RPMI8226 (cell line): ENCODE measurements around the gene SH3RF3.

ENCODE experiments used
- DNase-seq: peaks from one replicate; pipeline ENCODE4 v3.0.0-alpha.2; 2015

The SH3RF3 gene

GRCh38 chr2:109266496-109266895, 137.5 kb downstream of the SH3RF3 start:
- DNase-seq, result no peak

GRCh38 chr2:109266998-109267854, 138.2 kb downstream of the SH3RF3 start:
- DNase-seq, result no peak

DNA sequence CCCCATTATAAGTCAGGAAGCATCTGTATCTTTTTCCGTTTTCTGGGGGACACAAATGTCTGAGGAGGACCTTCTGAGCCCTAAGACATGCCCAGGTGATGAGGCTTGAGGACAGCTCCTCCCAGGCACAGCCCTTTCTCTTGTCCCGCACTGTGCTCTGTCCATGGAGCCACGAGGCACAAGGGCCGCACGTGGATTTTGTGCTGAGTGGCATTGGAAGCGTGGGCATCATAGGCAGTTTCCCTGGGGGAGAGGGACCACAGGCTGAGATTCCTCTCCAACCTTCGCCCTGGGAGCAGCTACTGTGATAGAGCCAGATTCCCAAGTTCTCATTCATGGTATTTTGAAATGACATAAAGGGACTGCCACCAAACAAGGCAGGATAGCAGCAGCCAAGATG, 139.9 kb downstream of the SH3RF3 start:
- no peak for DNase-seq

DNA sequence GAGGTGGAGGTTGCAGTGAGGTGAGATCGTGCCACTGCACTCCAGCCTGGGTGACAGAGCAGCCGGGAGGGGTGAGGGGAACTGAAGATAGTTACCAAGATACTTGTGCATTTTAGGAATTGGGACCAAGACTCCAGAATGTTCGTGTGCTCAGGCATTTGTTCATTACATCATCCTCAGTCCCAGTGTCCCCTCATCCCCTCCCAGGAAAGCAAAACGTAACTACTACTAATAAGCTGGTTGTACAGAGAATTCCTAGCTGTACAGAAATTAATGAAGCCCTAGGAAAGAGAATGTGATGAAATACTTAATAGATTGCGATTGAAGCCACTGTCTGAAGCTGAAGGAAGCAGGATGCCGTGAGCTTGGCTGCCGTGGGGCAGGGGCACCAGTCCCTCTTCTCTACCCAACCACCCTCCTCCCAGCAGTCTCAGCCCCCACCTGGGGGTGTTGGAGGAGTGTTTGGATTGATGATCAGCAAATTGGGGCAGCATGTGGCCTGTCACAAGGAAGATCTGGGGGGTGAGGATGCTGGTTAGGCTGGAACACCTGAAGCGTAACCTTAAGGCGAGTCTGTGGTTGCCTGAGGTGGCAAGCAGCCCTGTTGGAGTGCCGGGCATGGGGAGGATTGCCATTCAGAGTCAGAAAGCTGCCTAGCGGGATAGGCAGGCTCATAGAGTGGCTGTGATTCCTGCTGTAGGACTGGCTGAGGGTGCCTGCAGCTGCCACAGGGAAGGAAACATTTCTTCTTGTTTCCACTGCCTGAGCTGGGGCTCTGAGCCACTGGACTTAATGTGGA, 140.9 kb downstream of the SH3RF3 start:
- DNase-seq, result no peak

GRCh38 chr2:109270505-109271312, 141.7 kb downstream of the SH3RF3 start:
- DNase-seq, result no peak

- no peak for DNase-seq
Observed at GRCh38 chr2:109271920-109272319, 142.9 kb downstream of the SH3RF3 start.

- no peak for DNase-seq
Observed at GRCh38 chr2:109272461-109272860, 143.5 kb downstream of the SH3RF3 start.

DNA sequence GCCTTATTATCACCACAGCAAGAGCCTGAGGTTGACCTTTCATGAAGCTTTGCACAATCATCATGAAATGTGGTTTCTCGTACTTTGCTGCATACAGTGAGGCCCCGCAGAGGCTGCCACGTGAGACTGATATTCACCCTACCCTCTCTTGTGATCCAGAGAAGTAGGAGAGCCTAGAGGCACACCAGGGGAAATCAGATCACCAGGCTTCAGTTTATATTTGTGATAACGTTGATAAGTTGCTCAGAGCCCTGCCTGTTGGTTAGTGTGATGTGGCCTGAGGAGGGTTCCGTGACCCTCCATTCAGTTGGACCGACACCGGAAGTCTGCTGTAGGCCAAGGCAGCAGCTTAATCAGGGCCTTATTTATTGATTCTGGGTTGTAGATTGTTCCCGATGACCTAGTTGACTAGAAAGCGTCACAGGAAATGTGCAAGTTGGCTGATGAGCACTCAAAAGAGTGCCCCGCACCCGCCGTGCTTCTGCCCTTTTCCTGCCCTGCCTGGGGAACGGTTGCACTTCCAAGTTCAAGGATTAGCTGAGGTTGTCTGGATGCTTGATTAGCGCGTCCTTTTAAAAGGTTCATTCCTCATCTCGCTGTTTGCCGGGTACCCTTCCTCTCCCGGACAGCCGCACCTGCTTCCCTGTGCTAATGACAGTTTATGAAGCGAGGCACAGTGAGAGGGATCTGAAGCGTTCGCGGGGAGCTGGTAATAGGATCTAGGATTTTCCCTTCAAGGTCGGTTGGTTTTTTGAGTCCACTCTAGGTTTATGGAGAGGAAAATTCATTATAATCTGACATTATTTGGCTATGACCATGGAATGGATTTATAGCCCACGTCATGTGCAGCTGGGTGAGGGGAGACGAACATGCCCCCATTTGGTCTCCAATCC, 146.4 kb downstream of the SH3RF3 start:
- DNase-seq, result no peak

GRCh38 chr2:109277406-109277805, 148.4 kb downstream of the SH3RF3 start:
- no peak for DNase-seq

DNA sequence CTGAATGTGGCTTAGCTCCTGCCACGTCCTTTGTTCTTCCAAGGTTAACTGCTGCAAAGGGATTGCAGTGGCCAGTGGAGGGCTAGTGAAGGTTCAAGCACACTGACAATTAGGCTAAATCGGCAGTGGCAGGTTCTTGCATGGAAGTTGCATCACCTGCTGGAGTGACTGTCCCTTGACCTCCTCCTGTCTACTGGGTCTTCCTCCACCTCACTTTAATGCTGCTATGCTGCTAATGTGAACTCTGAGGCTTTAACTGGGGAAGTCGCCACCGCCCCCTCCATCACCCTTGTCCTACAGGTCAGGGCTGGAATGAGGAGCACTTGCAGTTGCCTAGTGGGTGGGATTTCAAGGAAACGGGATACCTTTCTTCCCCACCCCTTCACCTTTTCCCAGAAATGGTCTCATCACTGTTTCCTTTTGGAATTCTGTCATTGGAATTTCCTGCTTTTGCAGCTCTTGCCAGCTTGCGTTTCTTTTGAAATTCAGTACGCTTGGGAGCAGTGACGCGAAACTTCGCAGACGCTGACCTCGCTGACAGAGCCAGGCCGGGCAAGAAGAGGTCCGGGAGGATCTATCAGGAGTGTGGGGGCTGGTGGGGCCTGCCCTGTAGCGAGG, 150.3 kb downstream of the SH3RF3 start:
- no peak for DNase-seq

DNA sequence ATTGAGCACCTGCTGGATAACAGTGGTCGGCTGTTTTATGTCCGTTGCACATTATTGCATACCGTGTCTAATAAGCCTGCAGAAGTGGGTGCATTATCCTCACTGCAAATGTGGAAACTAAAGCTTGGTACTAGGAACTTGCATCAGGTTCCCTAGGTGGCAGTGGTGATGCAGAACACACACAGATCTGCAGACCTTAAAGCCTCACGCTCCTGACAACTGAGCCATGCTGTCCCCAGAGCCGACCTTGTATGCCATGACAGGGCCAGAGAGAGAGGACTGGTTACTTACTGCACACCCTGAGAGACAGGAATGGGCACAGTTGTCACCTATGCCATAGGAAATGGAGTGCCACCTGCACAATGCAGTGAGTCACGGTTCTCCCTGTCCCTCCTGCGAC, 151.8 kb downstream of the SH3RF3 start:
- no peak for DNase-seq

DNA sequence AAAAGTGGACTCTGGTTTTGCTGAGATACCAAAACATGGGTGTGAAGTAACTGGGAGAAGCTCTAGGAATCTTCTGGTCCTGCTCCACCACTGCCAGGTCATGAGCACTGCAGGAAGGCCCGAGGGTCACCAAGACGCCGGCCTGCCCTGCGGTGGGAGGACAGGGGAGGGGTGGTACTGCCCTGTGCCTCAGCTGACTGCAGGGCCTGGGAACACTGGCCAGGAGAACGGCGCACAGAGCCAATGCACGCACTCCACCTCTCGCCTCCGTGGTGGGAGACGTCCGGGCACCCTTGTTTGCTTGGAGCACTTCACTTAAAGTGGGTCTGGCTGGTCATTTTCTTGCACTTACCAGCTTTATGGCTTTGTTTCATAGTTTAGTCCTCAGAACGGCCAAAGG, 153.4 kb downstream of the SH3RF3 start:
- no peak for DNase-seq

DNA sequence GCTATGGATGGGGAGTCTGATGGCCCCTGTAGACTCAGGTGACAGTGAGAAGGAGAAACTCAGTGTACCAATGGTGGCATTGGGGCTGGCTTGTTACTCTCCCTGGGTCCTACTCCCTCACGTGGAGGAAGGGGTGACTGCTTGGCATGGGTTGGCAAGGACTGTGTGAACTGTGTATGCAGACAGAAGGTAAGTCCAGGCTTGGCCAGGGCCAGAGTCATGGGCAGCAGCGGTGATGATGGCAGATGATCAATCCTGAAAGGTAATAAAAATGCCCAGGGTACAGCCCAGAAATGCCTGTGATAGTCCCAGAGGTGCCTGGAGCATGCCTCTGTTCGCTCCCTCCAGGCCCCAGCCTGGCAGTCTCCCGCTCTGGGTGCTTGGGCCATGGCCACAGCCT, 153.9 kb downstream of the SH3RF3 start:
- no peak for DNase-seq

GRCh38 chr2:109284826-109285225, 155.8 kb downstream of the SH3RF3 start:
- DNase-seq, result peak; percentile 36

GRCh38 chr2:109285244-109285651, 156.2 kb downstream of the SH3RF3 start:
- no peak for DNase-seq

DNA sequence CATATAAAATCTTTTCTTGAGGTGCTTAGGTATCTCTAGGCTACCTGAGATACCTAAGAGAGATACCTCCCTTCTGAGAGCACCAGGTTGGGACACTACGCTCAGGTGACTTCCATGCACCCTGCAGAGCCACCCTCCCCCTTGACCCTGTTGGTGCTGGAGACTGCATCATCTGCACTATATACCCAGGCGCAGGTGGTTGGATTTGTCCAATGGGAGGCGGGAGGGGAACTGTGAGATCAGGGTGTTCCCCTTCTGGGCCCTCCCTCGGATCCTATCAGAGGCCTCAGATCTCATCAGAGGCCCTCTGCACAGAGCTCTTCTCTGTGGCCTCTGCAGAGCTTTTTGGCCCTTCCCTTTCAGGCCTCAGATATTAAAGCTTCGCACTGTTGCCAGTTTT, 158.4 kb downstream of the SH3RF3 start:
- no peak for DNase-seq

DNA sequence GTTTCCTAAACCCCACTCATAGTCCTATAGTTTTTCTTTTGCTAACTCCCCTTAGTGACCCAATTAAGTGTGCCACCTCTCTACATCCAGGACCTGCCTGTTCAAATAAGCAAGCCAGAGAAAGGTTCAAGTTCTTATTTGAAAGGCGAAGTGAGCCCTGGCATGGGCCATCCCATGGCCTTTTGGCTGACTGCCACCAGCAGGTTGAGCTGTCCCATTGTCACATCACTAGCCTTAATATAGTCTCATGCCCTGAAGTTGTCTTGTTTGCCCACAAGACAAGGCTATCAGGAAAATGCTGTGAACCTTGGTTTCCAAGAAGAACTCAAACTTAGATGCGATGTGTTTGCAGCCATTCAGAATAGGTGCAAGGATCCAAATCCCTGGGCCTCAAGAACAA, 158.8 kb downstream of the SH3RF3 start:
- DNase-seq, result no peak

DNA sequence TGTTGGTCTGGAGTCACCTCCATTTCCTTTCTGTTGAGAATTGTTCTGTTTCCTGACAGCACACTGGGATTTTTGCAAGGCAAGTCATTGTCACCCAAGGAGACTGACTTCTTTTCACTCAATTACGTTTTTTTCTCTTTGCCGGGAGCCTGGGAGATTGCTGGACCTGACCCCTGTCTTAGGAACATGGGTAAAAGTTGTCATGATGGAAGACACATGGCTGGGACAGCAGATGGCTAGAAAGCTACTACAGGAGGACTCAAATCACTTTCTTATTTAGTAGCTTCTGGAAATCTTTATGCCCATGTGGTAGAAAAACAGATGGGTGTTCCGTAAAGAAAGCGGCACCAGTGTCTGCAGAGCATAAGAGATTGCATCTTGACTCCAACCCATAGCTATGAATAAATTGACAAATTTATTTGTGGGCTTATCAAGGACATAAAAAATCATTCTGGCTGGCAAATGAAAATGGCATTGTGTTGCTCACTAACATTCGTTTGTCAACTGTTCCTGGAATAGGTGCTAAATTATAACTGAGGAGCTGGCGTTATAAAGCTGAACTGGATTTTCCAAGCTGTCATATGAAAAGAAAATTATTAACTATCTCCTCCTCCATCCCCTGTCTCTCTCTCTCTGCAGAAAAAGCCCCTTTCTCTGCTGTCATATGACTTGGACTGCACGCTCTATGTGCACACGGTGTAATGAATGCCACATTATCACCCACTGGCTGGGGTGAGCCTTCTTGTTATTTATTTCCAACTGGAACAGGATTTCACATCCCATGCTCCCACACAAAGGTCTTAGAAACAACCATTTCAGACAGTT, 159.8 kb downstream of the SH3RF3 start:
- DNase-seq, result no peak

- DNase-seq, result no peak
Observed at GRCh38 chr2:109289504-109290222, 160.7 kb downstream of the SH3RF3 start.
